Measurements from ENCODE around the gene EPS15.

GRCh38 chr1:51515312-51515960 lies 3.6 kb downstream of the EPS15 start:
- no peak for TF ChIP-seq CTCF (IDR thresholded peaks at IDR 0.05; ENCODE audit: low read length)
- no peak for TF ChIP-seq EZH2 (IDR thresholded peaks at IDR 0.05; ENCODE audit: borderline replicate concordance, low read length)
